CD1c-positive myeloid dendritic cell (primary cell): ENCODE measurements around the gene CPNE5.
"Not testable (repeated sequence)": the region's sequence is repeated elsewhere in the genome, so short reads cannot be mapped to it uniquely, and the experiment has no call there.

Experiments
- DNase-seq: peaks from one replicate; pipeline ENCODE4 v3.0.0-alpha.2; 2016; ENCODE audit errors: extremely low spot score

CPNE5 gene

DNA sequence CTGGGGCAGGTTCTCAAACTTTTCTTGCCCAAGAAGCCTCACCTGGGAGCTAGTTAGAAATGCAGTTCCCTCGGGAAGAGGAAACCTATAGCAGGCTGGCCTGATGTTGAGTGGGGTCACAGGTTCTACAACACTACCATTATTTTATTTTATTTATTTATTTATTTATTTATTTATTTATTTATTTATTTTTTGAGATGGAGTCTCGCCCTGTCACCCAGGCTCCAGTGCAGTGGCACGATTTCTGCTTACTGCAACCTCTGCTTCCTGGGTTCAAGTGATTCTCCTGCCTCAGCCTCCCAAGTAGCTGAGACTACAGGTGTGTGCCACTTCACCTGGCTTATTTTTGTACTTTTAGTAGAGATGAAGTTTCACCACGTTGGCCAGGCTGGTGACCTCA lies 115.3 kb downstream of the CPNE5 start:
- not testable (repeated sequence) for DNase-seq

GRCh38 chr6:36722879-36723278 lies 116.4 kb downstream of the CPNE5 start:
- no peak for DNase-seq

GRCh38 chr6:36722365-36722764 lies 116.9 kb downstream of the CPNE5 start:
- no peak for DNase-seq

DNA sequence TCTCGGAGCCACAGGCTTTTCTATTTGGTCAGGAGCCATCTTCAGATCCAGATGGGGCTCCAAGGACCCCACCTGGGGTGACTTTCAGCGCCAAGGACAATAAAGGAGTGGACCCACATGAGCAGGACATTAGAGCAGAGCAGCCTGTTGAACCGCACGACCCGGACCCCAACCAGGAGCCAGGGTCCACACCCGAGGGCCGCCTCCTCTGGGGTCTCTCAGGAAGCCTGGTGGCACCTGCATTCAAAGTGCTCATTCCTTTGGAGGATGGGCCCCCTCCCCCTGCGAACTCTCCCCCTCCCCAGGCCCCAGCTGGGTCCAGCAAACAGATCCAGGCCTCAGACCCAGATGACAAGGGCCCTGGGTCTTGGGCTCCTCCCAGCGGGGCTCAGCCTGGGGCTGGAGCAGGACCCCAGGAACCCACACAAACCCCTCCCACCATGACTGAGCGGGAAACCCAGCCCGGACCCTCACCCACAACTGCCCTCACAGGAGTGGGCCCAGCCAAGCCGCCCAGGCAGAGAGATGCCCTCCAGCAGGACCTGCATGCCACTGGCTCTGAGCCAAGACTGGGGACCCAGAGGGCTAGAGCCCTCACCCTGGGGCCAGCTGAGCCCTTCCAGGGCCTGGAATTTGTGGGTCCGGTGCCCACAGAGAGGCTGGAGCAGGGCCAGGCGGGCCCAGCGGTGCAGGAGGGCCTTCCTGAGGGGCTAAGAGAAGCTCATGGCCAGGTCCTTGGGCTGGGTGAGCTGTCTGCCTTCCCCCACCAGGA lies 117.7 kb downstream of the CPNE5 start:
- DNase-seq, result no peak

- no peak for DNase-seq
Measured at GRCh38 chr6:36720251-36721141, 118.7 kb downstream of the CPNE5 start.

DNA sequence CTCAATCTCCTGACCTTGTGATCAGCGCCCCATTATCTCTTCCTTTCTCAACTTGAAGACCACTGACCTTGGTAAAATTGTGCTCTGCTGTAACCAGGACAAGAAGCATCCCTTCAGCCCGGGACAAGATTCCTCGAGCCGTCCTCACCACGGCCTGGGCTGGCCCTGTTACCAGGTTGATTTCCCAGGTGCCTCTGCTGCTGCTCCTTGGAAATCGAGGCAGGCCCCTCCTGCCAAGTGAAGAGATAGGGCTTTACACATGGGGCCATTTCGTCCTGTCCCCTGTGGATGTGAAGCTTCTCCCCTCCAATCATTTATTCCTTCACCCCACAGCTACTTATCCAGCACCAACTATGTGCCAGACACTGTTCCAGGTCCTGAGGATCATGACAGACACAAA lies 120.1 kb downstream of the CPNE5 start:
- DNase-seq, result no peak

DNA sequence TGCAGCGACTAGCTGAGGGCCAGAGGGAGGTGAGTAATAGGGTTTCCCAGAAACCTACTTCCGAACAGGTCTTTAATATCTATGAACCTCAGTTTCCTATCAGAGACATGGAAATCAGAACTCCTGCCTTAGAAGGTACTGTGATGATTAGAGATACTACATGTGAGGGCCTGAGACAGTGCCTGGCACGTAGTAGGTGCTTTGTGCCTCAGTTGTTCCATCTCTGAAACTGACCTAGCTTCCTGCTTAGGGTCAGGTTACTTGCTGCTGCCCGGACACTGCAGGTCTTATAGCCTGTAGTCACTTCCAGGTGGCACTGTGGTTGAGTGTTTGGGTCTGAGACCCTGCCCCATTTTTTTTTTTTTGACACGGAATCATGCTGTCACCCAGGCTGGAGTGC lies 120.7 kb downstream of the CPNE5 start:
- no peak for DNase-seq

DNA sequence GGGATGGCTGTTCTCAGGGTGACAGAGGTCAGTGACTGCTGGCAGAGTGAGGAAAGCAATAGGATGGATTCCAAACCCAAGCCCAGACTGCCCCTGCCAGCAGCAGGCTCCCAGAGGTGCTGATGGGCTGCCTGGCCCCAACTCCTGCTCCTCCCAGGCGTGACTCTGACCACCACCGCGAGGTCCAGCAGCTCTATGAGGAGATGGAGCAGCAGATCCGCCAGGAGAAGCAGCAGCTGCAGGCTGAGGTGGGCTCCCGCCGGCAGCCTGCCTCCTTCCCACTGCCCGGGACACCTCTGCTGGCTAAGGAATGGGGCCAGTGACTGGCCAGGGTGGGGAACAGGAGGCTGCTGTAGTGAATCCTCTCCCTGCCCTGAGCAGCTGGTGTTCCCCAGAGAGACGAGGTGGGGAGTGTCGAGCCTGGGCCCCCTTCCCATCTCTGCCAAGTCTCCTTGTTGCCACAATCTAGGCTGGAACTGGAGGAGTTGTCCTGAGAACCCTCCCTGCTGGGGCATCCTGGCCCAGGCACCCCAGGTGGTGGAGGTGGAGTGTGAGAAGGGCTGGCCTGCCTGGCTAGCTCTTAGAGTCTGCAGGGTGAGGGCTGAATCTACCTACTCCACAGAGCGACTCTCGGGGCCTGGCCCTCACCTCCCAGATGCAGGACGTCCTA lies 121.2 kb downstream of the CPNE5 start:
- no peak for DNase-seq

- DNase-seq, result no peak
Measured at GRCh38 chr6:36717231-36717825, 121.9 kb downstream of the CPNE5 start.

GRCh38 chr6:36716476-36717093 lies 122.7 kb downstream of the CPNE5 start:
- no peak for DNase-seq

DNA sequence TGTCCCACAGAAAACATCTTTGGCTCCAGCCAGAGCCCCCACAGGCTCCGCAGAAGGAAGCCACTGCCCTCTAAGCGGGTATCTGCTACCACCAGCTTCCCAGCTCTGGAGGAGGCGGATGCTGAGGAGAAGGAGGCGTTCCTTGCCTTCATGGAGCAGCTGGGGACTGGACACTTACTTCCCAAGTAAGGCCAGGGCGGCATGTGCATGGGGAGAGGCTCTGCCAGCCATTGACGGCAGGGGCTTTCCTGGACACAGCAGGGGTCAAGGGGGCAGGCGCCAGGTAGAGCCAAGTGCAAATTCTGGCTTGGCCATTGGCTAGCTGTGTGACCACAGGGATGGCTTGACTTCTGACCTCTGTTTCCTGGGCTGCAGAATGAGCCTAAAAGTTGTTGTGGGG lies 123.8 kb downstream of the CPNE5 start:
- no peak for DNase-seq

DNA sequence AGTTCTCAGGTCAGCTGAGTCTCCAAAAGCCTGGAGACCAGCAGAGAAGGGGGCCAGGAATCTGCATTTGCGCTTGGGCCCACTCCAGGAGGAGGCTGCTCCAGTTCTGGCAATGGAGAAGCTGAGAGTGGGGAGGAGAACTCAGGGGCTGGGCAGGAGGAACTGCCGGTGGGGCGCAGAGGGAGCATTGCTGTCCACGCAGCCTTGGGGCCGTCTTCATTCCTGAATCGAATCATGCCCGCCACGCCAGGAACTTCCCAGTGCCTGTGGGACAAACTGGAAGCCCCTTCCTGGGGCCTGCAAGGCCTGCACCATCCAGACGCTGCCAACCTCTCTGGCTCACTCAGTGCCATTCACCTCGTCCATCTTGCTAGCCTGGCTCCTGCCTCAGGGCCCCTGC lies 124.7 kb downstream of the CPNE5 start:
- no peak for DNase-seq

- DNase-seq, result no peak
Measured at GRCh38 chr6:36713846-36714245, 125.4 kb downstream of the CPNE5 start.

GRCh38 chr6:36712816-36713215 lies 126.4 kb downstream of the CPNE5 start:
- no peak for DNase-seq

DNA sequence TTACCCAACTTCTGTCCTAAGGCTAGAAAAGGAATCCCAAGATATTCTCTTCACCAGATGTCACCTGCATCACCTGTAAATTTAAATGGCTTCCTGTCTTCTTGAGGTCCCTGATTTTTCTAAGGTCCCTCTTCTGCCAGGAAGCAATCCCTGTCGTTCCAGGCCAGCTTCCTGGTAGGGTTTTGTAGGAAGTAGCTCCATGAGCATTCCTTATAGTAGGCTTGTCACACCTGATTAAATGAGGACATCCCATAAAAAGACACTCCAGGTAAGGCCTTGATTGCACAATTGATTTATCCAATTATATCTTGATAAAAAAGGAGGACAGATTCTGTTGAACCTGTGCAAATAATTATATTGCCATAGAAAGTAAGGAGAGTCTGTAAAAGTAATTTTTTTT lies 132.9 kb downstream of the CPNE5 start:
- no peak for DNase-seq

DNA sequence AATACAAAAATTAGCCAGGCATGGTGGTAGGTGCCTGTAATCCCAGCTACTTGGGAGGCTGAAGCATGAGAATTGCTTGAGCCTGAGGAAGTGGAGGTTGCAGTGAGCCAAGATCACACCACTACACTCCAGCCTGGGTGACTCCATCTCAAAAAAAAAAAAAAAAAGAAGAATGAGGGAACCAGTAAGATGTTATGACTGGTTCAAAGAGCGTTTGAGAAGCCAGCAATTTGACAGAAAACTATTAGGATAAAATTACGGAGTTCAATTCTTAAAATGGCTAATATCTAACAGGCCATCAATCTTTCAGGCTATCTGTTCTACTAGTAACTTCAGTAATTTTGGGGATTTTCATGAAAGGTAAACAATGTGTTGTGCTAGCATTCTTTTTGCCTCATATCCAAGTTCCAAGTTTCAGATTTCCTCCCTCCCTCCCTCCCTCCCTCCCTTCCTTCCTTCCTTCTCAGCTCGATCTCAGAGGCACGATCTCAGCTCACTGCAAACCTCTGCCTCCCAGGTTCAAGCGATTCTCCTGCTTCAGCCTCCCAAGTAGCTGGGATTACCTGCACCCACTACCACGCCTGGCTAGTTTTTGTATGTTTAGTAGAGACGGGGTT lies 134.2 kb downstream of the CPNE5 start:
- DNase-seq, result not testable (repeated sequence)

- DNase-seq, result no peak
Measured at GRCh38 chr6:36703982-36704381, 135.3 kb downstream of the CPNE5 start.

DNA sequence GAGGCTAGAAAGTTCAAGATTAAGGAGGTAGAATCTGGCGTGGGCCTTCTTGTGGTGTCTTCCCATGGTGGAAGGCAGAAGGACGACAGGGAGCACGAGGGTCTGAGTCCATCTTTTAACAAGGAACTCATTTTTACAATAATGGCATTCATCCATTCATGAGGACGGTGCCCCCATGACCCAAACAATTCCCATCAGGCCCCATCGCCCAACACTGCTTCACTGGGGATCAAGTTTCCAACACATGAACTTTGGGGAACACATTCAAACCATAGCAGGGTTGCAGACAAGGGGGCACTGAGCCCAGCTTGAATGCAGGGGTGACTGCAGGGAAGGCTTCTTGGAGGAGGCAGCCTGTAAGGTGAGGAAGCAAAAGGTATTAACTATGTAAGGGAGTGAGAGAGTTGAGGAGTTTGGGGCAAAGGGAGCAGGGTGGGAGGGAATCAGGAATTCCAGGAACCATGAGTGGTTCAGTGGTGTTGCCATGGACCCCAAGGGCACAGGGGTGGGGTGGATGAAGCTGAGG lies 136.1 kb downstream of the CPNE5 start:
- no peak for DNase-seq

DNA sequence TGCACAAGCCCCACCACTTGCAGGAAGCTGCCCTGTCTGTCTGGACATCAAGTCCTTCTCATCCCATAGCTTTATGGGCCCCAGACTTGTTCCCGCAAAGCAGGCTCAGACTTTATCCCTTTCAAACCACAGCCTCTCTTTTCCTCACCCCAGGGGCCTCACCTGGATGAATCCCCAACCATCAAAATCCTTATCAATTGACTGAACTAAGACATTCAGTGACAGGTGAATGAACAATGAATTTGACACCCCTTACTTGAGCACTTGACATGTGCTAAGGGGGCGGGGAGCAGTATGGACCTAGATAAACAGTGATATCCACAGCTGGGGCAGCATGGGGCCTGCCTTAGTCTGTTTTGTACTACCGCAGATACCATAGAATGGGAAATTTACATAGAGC lies 136.6 kb downstream of the CPNE5 start:
- no peak for DNase-seq

- DNase-seq, result no peak
Measured at GRCh38 chr6:36701401-36701991, 137.7 kb downstream of the CPNE5 start.

DNA sequence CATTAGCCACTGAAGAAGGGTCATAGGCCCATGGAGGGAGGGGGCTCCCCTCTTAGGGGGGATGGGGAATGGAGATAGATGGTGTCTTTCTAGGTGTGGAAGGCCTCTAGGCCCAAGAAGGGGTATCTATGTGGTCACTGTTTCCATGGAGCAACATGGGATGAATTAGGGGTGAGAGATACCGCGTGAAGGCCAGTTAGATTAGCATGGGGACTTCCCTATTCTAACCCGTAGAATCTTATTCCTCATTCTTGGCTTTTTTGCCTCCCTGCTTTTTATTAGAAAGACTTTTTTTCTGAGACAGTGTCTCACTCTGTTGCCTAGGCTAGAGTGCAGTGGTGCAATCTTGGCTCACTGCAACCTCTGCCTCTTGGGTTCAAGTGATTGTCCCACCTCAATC lies 138.4 kb downstream of the CPNE5 start:
- peak; percentile 63 for DNase-seq
